Measurements from ENCODE around the gene ZFR2.

ZFR2 gene

GRCh38 chr19:3837922-3838321 is 30.9 kb downstream of the ZFR2 start:
- DNase-seq, result no peak

- no peak for DNase-seq
Measured at GRCh38 chr19:3837332-3837731, 31.5 kb downstream of the ZFR2 start.

- no peak for DNase-seq
Measured at GRCh38 chr19:3836887-3837286, 32.0 kb downstream of the ZFR2 start.

GRCh38 chr19:3835055-3835435 is 33.8 kb downstream of the ZFR2 start:
- DNase-seq, result no peak

GRCh38 chr19:3834349-3835054 is 34.3 kb downstream of the ZFR2 start:
- no peak for DNase-seq

GRCh38 chr19:3833578-3834348 is 35.1 kb downstream of the ZFR2 start:
- DNase-seq, result no peak

GRCh38 chr19:3832001-3832400 is 36.8 kb downstream of the ZFR2 start:
- DNase-seq, result no peak

- DNase-seq, result no peak
Measured at GRCh38 chr19:3831601-3832000, 37.2 kb downstream of the ZFR2 start.

- no peak for DNase-seq
Measured at GRCh38 chr19:3830621-3831589, 37.9 kb downstream of the ZFR2 start.

GRCh38 chr19:3827306-3827705 is 41.5 kb downstream of the ZFR2 start:
- DNase-seq, result no peak

GRCh38 chr19:3826163-3826562 is 42.7 kb downstream of the ZFR2 start:
- no peak for DNase-seq

GRCh38 chr19:3825286-3825956 is 43.4 kb downstream of the ZFR2 start:
- DNase-seq, result no peak

GRCh38 chr19:3823350-3823713 is 45.5 kb downstream of the ZFR2 start:
- no peak for DNase-seq

GRCh38 chr19:3822683-3823349 is 46.0 kb downstream of the ZFR2 start:
- no peak for DNase-seq

GRCh38 chr19:3821857-3822364 is 46.9 kb downstream of the ZFR2 start:
- DNase-seq, result peak in 19 of 58 donors; percentile 3 to 47 (median 18)

GRCh38 chr19:3821156-3821555 is 47.7 kb downstream of the ZFR2 start:
- DNase-seq, result no peak

- no peak for DNase-seq
Measured at GRCh38 chr19:3819989-3820388, 48.8 kb downstream of the ZFR2 start.

- DNase-seq, result no peak
Measured at GRCh38 chr19:3818918-3819317, 49.9 kb downstream of the ZFR2 start.

GRCh38 chr19:3818466-3818865 is 50.4 kb downstream of the ZFR2 start:
- DNase-seq, result peak in 5 of 58 donors; percentile 12 to 39 (median 18)

GRCh38 chr19:3817761-3818160 is 51.1 kb downstream of the ZFR2 start:
- DNase-seq, result no peak

All from anterior cingulate cortex (tissue), 58 donors.